SH-SY5Y (cell line): Measurements from ENCODE around the gene APC.

Source experiments
- GATA2 ChIP-seq: IDR thresholded peaks from 2 replicates; pipeline ENCODE4 v1.6.1; 2011; ENCODE audit warnings: mild to moderate bottlenecking, low read depth, low read length
- GATA3 ChIP-seq: IDR thresholded peaks from 2 replicates; pipeline ENCODE4 v1.6.1; 2011; ENCODE audit warnings: low read depth, mild to moderate bottlenecking, low read length, moderate library complexity

DNA sequence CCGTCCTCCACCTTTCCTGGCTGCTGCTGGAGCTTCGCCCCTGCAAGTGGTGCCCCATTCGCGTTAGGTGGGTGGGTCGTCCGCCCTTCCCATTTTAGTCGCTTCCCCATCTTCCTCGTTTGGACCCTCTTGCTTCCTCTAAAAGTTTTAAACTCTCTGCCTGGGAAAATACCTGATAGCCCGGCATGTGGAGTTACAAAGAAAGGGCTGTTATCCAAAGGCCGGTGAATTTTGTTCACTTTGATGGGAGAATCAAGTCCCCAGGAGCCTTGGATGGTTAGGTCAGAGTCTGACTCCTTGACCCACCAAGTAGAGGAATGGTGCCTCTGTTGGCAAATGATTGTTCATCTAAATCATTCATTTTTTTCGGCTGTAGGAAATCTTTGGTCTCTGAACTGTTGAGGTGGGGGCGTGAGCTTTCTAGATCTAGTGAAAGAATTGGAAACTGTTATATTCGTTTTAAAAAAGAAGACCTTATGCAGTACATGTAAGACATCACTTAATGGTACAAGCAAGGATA is 29.5 kb upstream of the APC start:
- TF ChIP-seq GATA2 (no peak), GATA3 (no peak)
